Activated T-cell treated with anti-CD3 and anti-CD28 coated beads, Interleukin-2, amount 50 U/mL, for 24 hours (primary cell): ENCODE data around the gene PPP1CA.
"Not testable (repeated sequence)": the region's sequence is repeated elsewhere in the genome, so short reads cannot be mapped to it uniquely, and the experiment has no call there.

Experiments
- DNase-seq: peaks from one replicate; pipeline ENCODE4 v3.0.0-alpha.2; 2020
- H3K27ac Mint-ChIP-seq: 2 replicates; pipeline ENCODE4 v1.8.0; 2020; ENCODE audit warnings: mild to moderate bottlenecking, mixed read lengths
- H3K27me3 Mint-ChIP-seq: 2 replicates; pipeline ENCODE4 v1.8.0; 2020; ENCODE audit warnings: mixed read lengths
- H3K36me3 Mint-ChIP-seq: 2 replicates; pipeline ENCODE4 v1.8.0; 2020; ENCODE audit warnings: low read depth, mixed read lengths
- H3K4me1 Mint-ChIP-seq: 2 replicates; pipeline ENCODE4 v1.8.0; 2020; ENCODE audit warnings: low read depth, mixed read lengths
- H3K4me3 Mint-ChIP-seq: 2 replicates; pipeline ENCODE4 v1.8.0; 2020; ENCODE audit warnings: mild to moderate bottlenecking, moderate library complexity, mixed read lengths
- H3K9me3 Mint-ChIP-seq: 2 replicates; pipeline ENCODE4 v1.8.0; 2020; ENCODE audit warnings: mixed read lengths

Gene PPP1CA

GRCh38 chr11:67405688-67406339 is 4.2 kb upstream of the PPP1CA start:
- H3K27ac Mint-ChIP-seq: peak overlapping the region; percentile 94
- DNase-seq: peak; percentile 52
- no peaks in the 10 kb centered on the region for H3K9me3 Mint-ChIP-seq
- H3K27me3 Mint-ChIP-seq: no peaks in the 10 kb centered on the region
- peak overlapping the region; percentile 89 for H3K4me3 Mint-ChIP-seq
- peaks cover 67% of the 10 kb centered on the region for H3K36me3 Mint-ChIP-seq
- peaks cover 76% of the 10 kb centered on the region for H3K4me1 Mint-ChIP-seq

GRCh38 chr11:67405196-67405567 is 3.5 kb upstream of the PPP1CA start:
- peaks cover 75% of the 10 kb centered on the region for H3K4me1 Mint-ChIP-seq
- H3K36me3 Mint-ChIP-seq: peaks cover 68% of the 10 kb centered on the region
- DNase-seq: no peak
- no peaks in the 10 kb centered on the region for H3K9me3 Mint-ChIP-seq
- peak overlapping the region; percentile 89 for H3K4me3 Mint-ChIP-seq
- peak overlapping the region; percentile 94 for H3K27ac Mint-ChIP-seq
- H3K27me3 Mint-ChIP-seq: no peaks in the 10 kb centered on the region

- Mint-ChIP-seq H3K27ac (peak overlapping the region; percentile 94), H3K27me3 (no peaks in the 10 kb centered on the region), H3K9me3 (no peaks in the 10 kb centered on the region), H3K4me1 (peaks cover 73% of the 10 kb centered on the region), H3K36me3 (peaks cover 69% of the 10 kb centered on the region), H3K4me3 (peak overlapping the region; percentile 89)
- DNase-seq: peak; percentile 69
These were observed 3.0 kb upstream of the PPP1CA start for GRCh38 chr11:67404515-67405195.

GRCh38 chr11:67403085-67403484 is 1.4 kb upstream of the PPP1CA start:
- not testable (repeated sequence) for H3K27me3 Mint-ChIP-seq, H3K9me3 Mint-ChIP-seq, DNase-seq
- H3K4me1 Mint-ChIP-seq: peaks cover 73% of the 10 kb centered on the region
- H3K4me3 Mint-ChIP-seq: peak overlapping the region; percentile 89
- H3K27ac Mint-ChIP-seq: peak overlapping the region; percentile 94
- H3K36me3 Mint-ChIP-seq: peaks cover 73% of the 10 kb centered on the region

GRCh38 chr11:67402192-67402839 is 658 bp upstream of the PPP1CA start:
- Mint-ChIP-seq H3K4me1 (peaks cover 73% of the 10 kb centered on the region), H3K27ac (peak overlapping the region; percentile 94), H3K36me3 (peaks cover 75% of the 10 kb centered on the region), H3K4me3 (peak overlapping the region; percentile 89)
- H3K9me3 Mint-ChIP-seq, DNase-seq, H3K27me3 Mint-ChIP-seq: not testable (repeated sequence)

GRCh38 chr11:67400942-67401494 is 640 bp downstream of the PPP1CA start:
- DNase-seq: no peak
- H3K4me1 Mint-ChIP-seq: peaks cover 69% of the 10 kb centered on the region
- no peaks in the 10 kb centered on the region for H3K27me3 Mint-ChIP-seq
- H3K36me3 Mint-ChIP-seq: peaks cover 74% of the 10 kb centered on the region
- H3K9me3 Mint-ChIP-seq: no peaks in the 10 kb centered on the region
- peak overlapping the region; percentile 89 for H3K27ac Mint-ChIP-seq
- peak overlapping the region; percentile 87 for H3K4me3 Mint-ChIP-seq

GRCh38 chr11:67400251-67400941 is 1.3 kb downstream of the PPP1CA start:
- peaks cover 74% of the 10 kb centered on the region for H3K36me3 Mint-ChIP-seq
- peak overlapping the region; percentile 89 for H3K27ac Mint-ChIP-seq
- no peaks in the 10 kb centered on the region for H3K27me3 Mint-ChIP-seq
- H3K9me3 Mint-ChIP-seq: no peaks in the 10 kb centered on the region
- DNase-seq: peak; percentile 50
- H3K4me1 Mint-ChIP-seq: peaks cover 65% of the 10 kb centered on the region
- H3K4me3 Mint-ChIP-seq: peak overlapping the region; percentile 87

GRCh38 chr11:67398661-67399563 is 2.7 kb downstream of the PPP1CA start:
- no peaks in the 10 kb centered on the region for H3K9me3 Mint-ChIP-seq
- H3K36me3 Mint-ChIP-seq: peaks cover 74% of the 10 kb centered on the region
- peak; percentile 32 for DNase-seq
- peak overlapping the region; percentile 94 for H3K27ac Mint-ChIP-seq
- peaks cover 56% of the 10 kb centered on the region for H3K4me1 Mint-ChIP-seq
- H3K27me3 Mint-ChIP-seq: no peaks in the 10 kb centered on the region
- H3K4me3 Mint-ChIP-seq: peak overlapping the region; percentile 87

- Mint-ChIP-seq H3K27ac (peak overlapping the region; percentile 94), H3K4me3 (no peak overlapping the region), H3K27me3 (no peaks in the 10 kb centered on the region), H3K36me3 (peaks cover 79% of the 10 kb centered on the region), H3K4me1 (peaks cover 58% of the 10 kb centered on the region), H3K9me3 (no peaks in the 10 kb centered on the region)
- no peak for DNase-seq
These were observed 3.5 kb downstream of the PPP1CA start for GRCh38 chr11:67397986-67398660.

- peaks cover 59% of the 10 kb centered on the region for H3K4me1 Mint-ChIP-seq
- H3K27me3 Mint-ChIP-seq: no peaks in the 10 kb centered on the region
- H3K27ac Mint-ChIP-seq: peak overlapping the region; percentile 94
- no peak overlapping the region for H3K4me3 Mint-ChIP-seq
- peaks cover 82% of the 10 kb centered on the region for H3K36me3 Mint-ChIP-seq
- no peaks in the 10 kb centered on the region for H3K9me3 Mint-ChIP-seq
- DNase-seq: peak; percentile 30
These were observed 4.1 kb downstream of the PPP1CA start for GRCh38 chr11:67397536-67397935.

GRCh38 chr11:67396587-67397389 is 4.9 kb downstream of the PPP1CA start:
- Mint-ChIP-seq H3K27ac (peak overlapping the region; percentile 94), H3K9me3 (no peaks in the 10 kb centered on the region), H3K36me3 (peaks cover 86% of the 10 kb centered on the region), H3K27me3 (no peaks in the 10 kb centered on the region), H3K4me1 (peaks cover 56% of the 10 kb centered on the region), H3K4me3 (peak overlapping the region; percentile 47)
- DNase-seq: peak; percentile 32

GRCh38 chr11:67396259-67396581 is 5.4 kb downstream of the PPP1CA start:
- no peaks in the 10 kb centered on the region for H3K27me3 Mint-ChIP-seq
- DNase-seq: no peak
- no peak overlapping the region for H3K4me3 Mint-ChIP-seq
- peaks cover 58% of the 10 kb centered on the region for H3K4me1 Mint-ChIP-seq
- H3K36me3 Mint-ChIP-seq: peaks cover 89% of the 10 kb centered on the region
- no peaks in the 10 kb centered on the region for H3K9me3 Mint-ChIP-seq
- peak overlapping the region; percentile 81 for H3K27ac Mint-ChIP-seq
